ENCODE measurements around the gene NDUFA1. TPM values are rescaled to one million over a fixed set of nuclear protein-coding genes. Genes with fewer than 3 reads are reported as not detected.

The NDUFA1 gene
- total and polyA plus RNA-seq, 10 of the 15 experiments (the other 5 are each of a cell fraction or from before 2014, with no cell fraction given) = 113 to 1,113 (median 306) TPM

- WGBS (ENCODE audit: insufficient coverage, insufficient replicate concordance, low lambda C conversion rate, missing lambda C conversion rate) = 32% methylated on average over 10 of the region's 10 CpGs
- Histone ChIP-seq H3K27ac (ENCODE audit: control insufficient read depth, insufficient read depth) (peak overlapping the region; percentile 46; the same call in 1 of the 2 replicates), H3K4me3 (peak overlapping the region; percentile 37; the same call in 1 of the 2 replicates), H3K4me2 (ENCODE audit: control insufficient read depth, insufficient read depth) (peak overlapping the region; percentile 27; the same call in 1 of the 2 replicates), H3K79me2 (ENCODE audit: control insufficient read depth, insufficient read depth, low read length) (peaks cover 16% of the 10 kb centered on the region), H3K9me3 (replicated peaks; ENCODE audit: control insufficient read depth, insufficient read depth, low read length) (no peaks in the 10 kb centered on the region), H3K4me1 (ENCODE audit: control insufficient read depth, insufficient read depth, low read length) (no peaks in the 10 kb centered on the region), H4K20me1 (ENCODE audit: control insufficient read depth, insufficient read depth) (no peaks in the 10 kb centered on the region), H3K27me3 (replicated peaks in 1 of 2; ENCODE audit: control insufficient read depth in 2 of 2, insufficient read depth in 2 of 2, low read length in 1 of 2) (no peaks in the 10 kb centered on the region), H2AFZ (ENCODE audit: control insufficient read depth, low read depth, low read length) (peak overlapping the region; percentile 80), H3K36me3 (ENCODE audit: control insufficient read depth in 2 of 2, insufficient read depth in 2 of 2, low read length in 1 of 2) (no peaks in the 10 kb centered on the region), H3K9ac (ENCODE audit: control insufficient read depth, insufficient read depth, low read length) (peak overlapping the region; percentile 55)
- BruUV-seq (replicated peaks) = no TSS peak
- DNase-seq (ENCODE audit: low read depth, low spot score) = no peak
- ATAC-seq = no peak
- in situ Hi-C loops (cut with MboI) = no loop called here
- FAIRE-seq = no peak
- ChIA-PET POLR2A (interaction anchor here (1.7 to 2.4 kb wide), 2 partner anchors 17 to 62 kb away, joined by 19 to 24 read pairs; partner anchors contain the start of genes NDUFA1, RNF113A and RPL39), RAD21 (ENCODE audit: unreplicated experiment) (interaction anchor here (0.7 to 1.7 kb wide), 8 partner anchors 17 to 244 kb away, joined by 3 to 20 read pairs (median 4); partner anchors contain the start of genes NDUFA1, RNF113A and RPL39), CTCF (interaction anchor here (1.2 to 1.7 kb wide), 5 partner anchors 17 to 69 kb away, joined by 3 to 7 read pairs (median 4); partner anchors contain the start of genes RNF113A and RPL39), SMC1A (ENCODE audit: uncharacterized antibody, unreplicated experiment) (interaction anchor here (0.7 to 2.9 kb wide), 7 partner anchors 17 to 284 kb away, joined by 3 to 18 read pairs (median 3); partner anchors contain the start of genes NDUFA1, RNF113A, RPL39 and SOWAHD)
- no peak for TF ChIP-seq MEF2B (IDR thresholded peaks at IDR 0.05; ENCODE audit: partially characterized antibody, poor library complexity, severe bottlenecking)
- no peak for TF ChIP-seq CEBPB (IDR thresholded peaks at IDR 0.05; ENCODE audit: borderline replicate concordance in 1 of 2, low read depth in 2 of 2, low read length in 2 of 2)
- no peak for TF ChIP-seq POU2F2 (IDR thresholded peaks at IDR 0.05; ENCODE audit: borderline replicate concordance, low read depth, low read length)
- TF ChIP-seq, protein P1, sequence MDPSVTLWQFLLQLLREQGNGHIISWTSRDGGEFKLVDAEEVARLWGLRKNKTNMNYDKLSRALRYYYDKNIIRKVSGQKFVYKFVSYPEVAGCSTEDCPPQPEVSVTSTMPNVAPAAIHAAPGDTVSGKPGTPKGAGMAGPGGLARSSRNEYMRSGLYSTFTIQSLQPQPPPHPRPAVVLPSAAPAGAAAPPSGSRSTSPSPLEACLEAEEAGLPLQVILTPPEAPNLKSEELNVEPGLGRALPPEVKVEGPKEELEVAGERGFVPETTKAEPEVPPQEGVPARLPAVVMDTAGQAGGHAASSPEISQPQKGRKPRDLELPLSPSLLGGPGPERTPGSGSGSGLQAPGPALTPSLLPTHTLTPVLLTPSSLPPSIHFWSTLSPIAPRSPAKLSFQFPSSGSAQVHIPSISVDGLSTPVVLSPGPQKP (IDR thresholded peaks at IDR 0.05; ENCODE audit: low read depth, low read length) = no peak
- no peak for TF ChIP-seq ATF7 (IDR thresholded peaks at IDR 0.05; ENCODE audit: low read depth)
- TF ChIP-seq SIX5 (IDR thresholded peaks at IDR 0.05; ENCODE audit: low read depth, low read length, severe bottlenecking) = no peak
- intact Hi-C loops (cut with micrococcal nuclease; ENCODE audit: unreplicated experiment) = loop anchor here (2.0 kb wide), 2 partner anchors 17 to 63 kb away; partner anchors contain the start of genes NDUFA1, RNF113A and RPL39
Measured at GRCh38 chrX:119853444-119853843, 18.2 kb upstream of the NDUFA1 start.
